EH (cell line): ENCODE data around the gene IFNA5.

Experiments
- DNase-seq: peaks from one replicate; pipeline ENCODE4 v3.0.0-alpha.2; 2015; ENCODE audit warnings: low read depth

The IFNA5 gene

GRCh38 chr9:21294364-21294774, 10.7 kb downstream of the IFNA5 start:
- no peak for DNase-seq

- no peak for DNase-seq
Observed at GRCh38 chr9:21289848-21290247, 15.3 kb downstream of the IFNA5 start.

DNA sequence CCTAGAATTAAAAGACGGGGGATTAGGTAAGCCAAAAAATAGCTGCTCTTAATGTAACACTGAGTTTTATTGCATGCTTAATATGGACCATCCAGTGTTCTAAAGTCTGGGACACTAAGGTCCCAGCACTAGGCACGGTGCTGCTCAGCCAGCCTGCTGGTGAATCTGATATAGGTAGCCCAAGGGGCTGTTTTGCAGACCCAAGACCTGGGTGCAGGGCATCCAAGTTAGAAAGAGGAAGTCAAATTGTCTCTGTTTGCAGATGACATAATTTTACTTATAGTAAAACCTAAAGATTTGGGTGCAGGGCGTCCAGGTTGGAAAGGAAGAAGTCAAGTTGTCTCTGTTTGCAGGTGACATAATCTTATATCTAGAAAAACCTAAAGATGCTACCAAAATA, 17.8 kb downstream of the IFNA5 start:
- DNase-seq: no peak

GRCh38 chr9:21286659-21287058, 18.5 kb downstream of the IFNA5 start:
- DNase-seq: no peak

DNA sequence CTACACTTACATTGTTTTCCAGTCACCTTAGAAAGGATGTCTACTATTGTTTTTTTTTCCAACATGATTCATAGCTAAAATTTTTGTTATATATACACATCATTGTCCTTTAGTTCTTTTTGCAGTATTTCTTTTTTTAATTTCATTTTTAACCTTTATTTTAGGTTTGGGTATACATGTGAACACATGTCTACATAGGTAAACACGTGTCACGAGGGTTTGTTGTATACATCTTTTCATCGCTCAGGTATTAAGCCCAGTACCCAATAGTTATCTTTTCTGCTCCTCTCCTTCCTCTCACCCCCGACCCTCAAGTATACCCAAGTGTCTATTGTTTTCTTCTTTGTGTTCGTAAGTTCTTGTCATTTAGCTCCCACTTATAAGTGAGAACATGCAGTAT, 19.0 kb downstream of the IFNA5 start:
- DNase-seq: no peak

- DNase-seq: no peak
Observed at GRCh38 chr9:21281275-21281674, 23.8 kb downstream of the IFNA5 start.

- DNase-seq: no peak
Observed at GRCh38 chr9:21268347-21268657, 36.8 kb downstream of the IFNA5 start.

DNA sequence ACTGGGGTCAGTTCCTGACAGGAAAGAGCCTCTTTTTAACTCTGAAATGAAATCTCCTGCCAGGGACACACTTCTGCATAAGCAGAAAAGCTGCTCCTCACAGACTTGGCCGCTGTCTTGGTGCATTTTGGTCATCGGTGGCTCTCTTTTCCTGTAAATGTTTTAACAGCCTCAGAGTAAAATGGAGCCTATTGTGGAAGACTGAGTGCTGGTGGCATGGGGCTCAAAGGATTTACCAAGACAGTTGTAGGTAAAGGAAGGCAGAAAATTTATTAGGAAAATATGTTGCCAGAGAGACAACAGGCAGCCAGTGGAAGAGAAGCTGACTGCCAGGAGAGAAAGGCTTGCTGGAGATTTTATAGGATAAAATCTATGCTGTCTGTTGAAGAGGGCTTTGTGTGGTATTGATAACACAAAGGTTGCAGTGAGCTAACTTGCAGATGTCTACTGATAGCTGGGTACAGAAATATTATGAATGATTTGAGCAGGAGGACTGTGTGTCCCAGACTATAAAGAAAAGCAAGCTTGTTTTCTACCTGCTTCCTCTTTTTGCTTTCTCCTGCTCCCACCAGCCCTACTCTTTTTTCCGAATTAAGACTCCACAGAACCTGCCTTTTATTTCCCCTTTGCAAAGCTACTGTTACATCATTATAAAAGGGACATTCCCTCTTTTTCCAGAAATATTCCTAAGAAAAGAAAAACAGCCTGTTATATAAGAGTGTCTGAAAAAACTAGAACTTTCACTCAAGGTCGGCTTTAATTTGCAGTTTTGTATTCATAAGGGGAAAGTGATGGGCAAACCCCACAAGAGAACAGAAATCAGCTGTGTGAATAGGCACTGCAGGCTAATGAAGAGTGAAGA, 37.4 kb downstream of the IFNA5 start:
- no peak for DNase-seq

GRCh38 chr9:21266733-21267484, 38.2 kb downstream of the IFNA5 start:
- DNase-seq: no peak

DNA sequence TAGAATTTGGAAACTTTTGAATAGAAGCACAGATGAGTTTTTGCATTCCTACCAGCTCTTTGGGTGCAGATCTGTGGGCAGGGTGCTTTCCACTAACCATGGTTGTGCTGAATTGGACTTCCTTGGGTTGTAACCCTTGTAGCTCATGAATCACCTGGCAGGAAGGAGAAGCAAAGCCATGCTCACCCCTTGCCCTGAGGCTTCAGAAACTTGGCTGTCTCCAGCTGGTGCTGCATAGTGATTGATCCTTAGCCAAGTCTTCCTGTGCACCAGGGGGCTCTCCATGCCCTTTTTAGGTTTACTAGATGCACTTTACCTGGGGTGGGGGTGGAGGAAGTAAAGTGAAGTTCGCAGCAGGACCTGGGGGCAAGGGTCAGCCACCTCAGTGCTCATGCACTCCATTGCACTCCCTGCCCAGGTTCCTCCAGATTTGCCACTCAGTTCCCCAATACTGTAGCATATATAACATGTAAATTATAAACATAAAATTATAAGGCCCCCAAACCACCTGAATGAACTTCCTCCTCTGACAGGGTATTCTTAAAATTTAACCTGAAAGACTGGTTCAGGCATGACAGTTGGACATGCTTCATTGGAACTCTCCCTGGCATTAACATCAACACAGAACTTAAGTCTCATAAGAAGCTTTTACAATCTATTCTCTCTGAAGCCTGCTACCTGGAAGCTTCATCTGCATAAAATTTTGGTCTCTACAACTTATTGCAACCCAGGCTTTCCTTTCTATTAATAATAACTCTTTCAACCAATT, 39.5 kb downstream of the IFNA5 start:
- DNase-seq: no peak

DNA sequence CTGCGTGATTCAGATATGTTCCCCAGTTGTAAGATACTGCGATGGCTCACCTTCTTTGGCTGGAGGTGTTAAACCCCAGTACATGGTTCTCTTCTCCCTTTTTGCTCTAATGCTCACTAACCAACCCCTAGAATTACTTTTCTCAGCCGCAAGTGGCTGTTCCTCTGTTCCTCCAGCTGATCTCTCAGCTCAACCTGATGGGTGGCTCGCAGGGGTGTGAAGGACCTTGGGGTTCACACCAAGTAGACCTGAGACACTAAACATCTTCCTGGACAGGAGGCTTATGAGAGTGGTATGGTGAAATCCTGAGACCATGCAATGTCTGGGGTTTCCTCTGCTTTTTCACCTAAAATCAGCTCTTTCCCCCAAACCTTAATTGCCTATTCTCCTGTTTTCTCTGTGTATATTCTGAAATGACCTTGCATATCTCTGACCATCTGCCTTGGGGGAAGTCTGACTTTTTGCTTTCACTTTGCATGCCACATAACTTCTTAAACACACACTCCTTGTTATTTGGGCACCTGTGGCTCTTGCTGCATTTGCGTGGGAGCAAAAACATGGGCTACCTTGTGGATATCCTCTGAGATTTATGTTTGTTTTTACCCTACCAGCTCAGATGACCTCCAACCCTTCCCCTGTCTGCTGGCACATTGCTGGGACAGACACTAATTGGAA, 49.4 kb downstream of the IFNA5 start:
- DNase-seq: no peak
